ENCODE data around the gene TMEM238. TPM values are rescaled to one million over a fixed set of nuclear protein-coding genes. Genes with fewer than 3 reads are reported as not detected.

TMEM238 gene
- total RNA-seq, 1 experiment from 2014 or later = 22.8 TPM

- Histone ChIP-seq H3K27me3 (ENCODE audit: low read length) (no peaks in the 10 kb centered on the region), H3K4me3 (ENCODE audit: low read length) (peak overlapping the region; percentile 98), H3K36me3 (ENCODE audit: low read depth, low read length) (peaks cover 39% of the 10 kb centered on the region), H2AFZ (ENCODE audit: low read length) (no peak overlapping the region), H3K4me2 (ENCODE audit: low read length) (peak overlapping the region; percentile 90), H3K4me1 (ENCODE audit: insufficient read depth, low read length) (peaks cover 41% of the 10 kb centered on the region), H3K27ac (ENCODE audit: low read length) (peak overlapping the region; percentile 54; the same call in 1 of the 2 replicates), H4K20me1 (ENCODE audit: low read length) (peaks cover 54% of the 10 kb centered on the region), H3F3A (ENCODE audit: low read length, unreplicated experiment) (peaks cover 7% of the 10 kb centered on the region), H3K79me2 (ENCODE audit: low read length) (peaks cover 70% of the 10 kb centered on the region), H3K9me3 (ENCODE audit: low read length) (no peaks in the 10 kb centered on the region), H3K9me2 (replicated peaks; ENCODE audit: low read length) (no peaks in the 10 kb centered on the region), H3K9ac (ENCODE audit: low read length) (peak overlapping the region; percentile 95)
- ChIA-PET POLR2A (ENCODE audit: unreplicated experiment) (no interaction called here), CTCF (no interaction called here)
- no peak for TF ChIP-seq CTCF (conservative IDR thresholded peaks at IDR 0.05; ENCODE audit: low read depth, low read length)
- no peak for TF ChIP-seq EZH2phosphoT487 (IDR thresholded peaks at IDR 0.05; ENCODE audit: borderline replicate concordance, low read length)
- no peak for TF ChIP-seq EZH2 (IDR thresholded peaks at IDR 0.05; ENCODE audit: low read length, unreplicated experiment)
- BruUV-seq (replicated peaks) = no TSS peak
- intact Hi-C loops (cut with micrococcal nuclease) = loop anchor here (5.0 to 10.0 kb wide), 2 partner anchors 94 to 172 kb away; no protein-coding TSS in a partner anchor
- DNase-seq = no peak
- ATAC-seq = no peak
Observed at GRCh38 chr19:55386493-55386971, 2.4 kb upstream of the TMEM238 start.

DNA sequence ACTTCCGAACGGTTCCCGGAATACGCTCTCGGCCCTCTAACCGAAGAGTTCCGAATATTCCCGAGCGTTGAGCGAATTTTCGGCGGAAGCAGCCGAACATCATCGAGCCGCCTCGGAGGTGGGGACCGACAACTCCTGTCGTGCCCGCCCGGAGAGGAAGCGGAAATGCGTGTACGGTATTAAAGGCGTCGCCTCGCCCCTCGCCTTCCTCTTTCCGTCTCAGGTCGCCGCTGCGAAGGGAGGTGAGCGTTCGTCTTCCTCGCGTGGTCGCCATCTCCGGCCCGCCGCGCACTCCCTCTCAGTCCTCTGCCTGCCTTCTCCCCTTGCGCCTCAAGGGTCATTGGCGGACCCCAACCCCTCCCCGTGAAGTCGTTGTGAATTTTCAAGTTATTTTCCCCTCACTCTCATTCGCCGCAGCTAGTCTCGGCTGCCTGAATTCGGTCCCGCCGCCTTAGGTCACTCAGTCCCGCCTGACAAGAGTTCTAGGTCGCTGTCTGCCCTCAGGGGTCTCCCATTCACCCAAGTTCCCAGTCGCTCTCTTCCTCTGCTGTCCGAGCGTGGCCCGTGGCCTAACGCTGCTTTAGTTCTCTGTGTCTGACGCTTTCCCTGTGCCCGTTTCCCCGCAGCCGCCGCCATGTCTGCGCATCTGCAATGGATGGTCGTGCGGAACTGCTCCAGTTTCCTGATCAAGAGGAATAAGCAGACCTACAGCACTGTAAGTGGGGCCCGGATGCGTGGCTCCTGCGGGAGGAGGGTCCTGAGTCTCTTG is 1.8 kb upstream of the TMEM238 start, which contains the start of gene RPL28:
Gene RPL28, plus strand, starts transcription at position 209 of the 769 bp plus-strand sequence. Its CDS starts 426 bp downstream, at position 635.
- intact Hi-C loops (cut with micrococcal nuclease) = loop anchor here (2.0 to 10.0 kb wide), 3 partner anchors 47 to 171 kb away; partner anchors contain the start of gene KMT5C
- peak within 1 kb of the TSS; percentile 63 for H2AFZ ChIP-seq (ENCODE audit: low read length)
- no peak for TF ChIP-seq EZH2phosphoT487 (IDR thresholded peaks at IDR 0.05; ENCODE audit: borderline replicate concordance, low read length)
- no peak for TF ChIP-seq EZH2 (IDR thresholded peaks at IDR 0.05; ENCODE audit: low read length, unreplicated experiment)
- no peak for TF ChIP-seq CTCF (conservative IDR thresholded peaks at IDR 0.05; ENCODE audit: low read depth, low read length)

More for the DNA sequence above, 1.8 kb upstream of the TMEM238 start, which contains the start of gene RPL28:
- ATAC-seq (peak; percentile 71), DNase-seq (peak; percentile 100)
- Histone ChIP-seq H3F3A (ENCODE audit: low read length, unreplicated experiment) (peaks cover 7% of the 10 kb centered on the region), H4K20me1 (ENCODE audit: low read length) (peaks cover 49% of the 10 kb centered on the region), H3K4me2 (ENCODE audit: low read length) (peak within 1 kb of the TSS; percentile 90), H3K9ac (ENCODE audit: low read length) (peak within 1 kb of the TSS; percentile 95), H3K9me2 (replicated peaks; ENCODE audit: low read length) (no peaks in the 10 kb centered on the region), H3K36me3 (ENCODE audit: low read depth, low read length) (peaks cover 39% of the 10 kb centered on the region), H3K27me3 (ENCODE audit: low read length) (no peaks in the 10 kb centered on the region), H3K79me2 (ENCODE audit: low read length) (peaks cover 73% of the 10 kb centered on the region), H3K27ac (ENCODE audit: low read length) (peak within 1 kb of the TSS; percentile 54), H3K9me3 (ENCODE audit: low read length) (no peaks in the 10 kb centered on the region), H3K4me1 (ENCODE audit: insufficient read depth, low read length) (peaks cover 41% of the 10 kb centered on the region), H3K4me3 (ENCODE audit: low read length) (peak within 1 kb of the TSS; percentile 98)
- POLR2A ChIA-PET (ENCODE audit: unreplicated experiment) = no interaction called here
- TSS peak; percentile 68 for BruUV-seq (replicated peaks)
- CTCF ChIA-PET = no interaction called here
